CD4-positive, alpha-beta T cell treated with Interferon alpha-2 for 1 hour (primary cell): ENCODE results near the gene ZDHHC12.
"Not testable (repeated sequence)": the region's sequence is repeated elsewhere in the genome, so short reads cannot be mapped to it uniquely, and the experiment has no call there.

Source experiments
- DNase-seq, 2 donors: peaks; one replicate each; pipeline ENCODE4 v3.0.0-alpha.2; 2020 to 2022

The ZDHHC12 gene

DNA sequence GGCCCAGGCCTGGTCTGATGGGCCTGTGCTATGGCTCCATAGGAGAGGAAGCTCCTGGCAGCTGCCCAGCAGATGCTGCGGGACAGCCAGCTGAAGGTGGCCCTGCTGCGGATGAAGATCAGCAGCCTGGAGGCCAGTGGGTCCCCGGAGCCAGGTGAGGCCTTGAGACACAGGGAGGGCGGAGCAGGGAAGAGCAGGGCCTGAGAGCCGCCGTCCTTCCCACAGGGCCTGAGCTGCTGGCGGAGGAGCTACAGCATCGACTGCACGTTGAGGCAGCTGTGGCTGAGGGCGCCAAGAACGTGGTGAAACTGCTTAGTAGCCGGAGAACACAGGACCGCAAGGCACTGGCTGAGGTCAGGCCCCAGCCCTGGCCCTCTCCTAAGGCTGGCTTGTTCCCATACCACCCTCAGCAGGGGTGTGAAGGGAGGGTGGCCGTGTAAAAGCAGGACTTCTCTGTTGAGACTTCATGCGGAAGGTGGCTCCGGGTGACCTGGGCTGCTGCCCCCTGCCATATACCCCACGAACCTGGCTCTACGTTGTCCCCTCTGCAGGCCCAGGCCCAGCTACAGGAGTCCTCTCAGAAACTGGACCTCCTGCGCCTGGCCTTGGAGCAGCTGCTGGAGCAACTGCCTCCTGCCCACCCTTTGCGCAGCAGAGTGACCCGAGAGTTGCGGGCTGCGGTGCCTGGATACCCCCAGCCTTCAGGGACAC is 17.1 kb downstream of the ZDHHC12 start:
- DNase-seq = no peak

DNA sequence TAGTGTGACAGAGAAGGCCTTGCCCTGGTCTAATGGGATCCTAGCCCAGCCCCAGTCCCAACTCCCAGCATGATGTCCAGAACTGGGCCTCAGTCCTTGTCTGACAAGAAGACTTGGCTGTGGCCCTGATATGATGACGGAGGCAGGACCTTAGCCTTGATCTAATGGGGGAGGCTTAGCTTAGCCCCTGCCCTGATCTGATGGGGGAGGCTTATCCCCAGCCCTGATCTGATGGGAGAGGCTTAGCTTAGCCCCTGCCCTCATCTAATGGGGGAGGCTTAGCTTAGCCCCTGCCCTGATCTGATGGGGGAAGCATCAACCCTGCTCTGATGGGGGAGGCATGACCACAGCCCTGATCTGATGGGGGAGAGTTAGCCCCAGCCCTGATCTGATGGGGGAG is 17.9 kb downstream of the ZDHHC12 start:
- DNase-seq = no peak

DNA sequence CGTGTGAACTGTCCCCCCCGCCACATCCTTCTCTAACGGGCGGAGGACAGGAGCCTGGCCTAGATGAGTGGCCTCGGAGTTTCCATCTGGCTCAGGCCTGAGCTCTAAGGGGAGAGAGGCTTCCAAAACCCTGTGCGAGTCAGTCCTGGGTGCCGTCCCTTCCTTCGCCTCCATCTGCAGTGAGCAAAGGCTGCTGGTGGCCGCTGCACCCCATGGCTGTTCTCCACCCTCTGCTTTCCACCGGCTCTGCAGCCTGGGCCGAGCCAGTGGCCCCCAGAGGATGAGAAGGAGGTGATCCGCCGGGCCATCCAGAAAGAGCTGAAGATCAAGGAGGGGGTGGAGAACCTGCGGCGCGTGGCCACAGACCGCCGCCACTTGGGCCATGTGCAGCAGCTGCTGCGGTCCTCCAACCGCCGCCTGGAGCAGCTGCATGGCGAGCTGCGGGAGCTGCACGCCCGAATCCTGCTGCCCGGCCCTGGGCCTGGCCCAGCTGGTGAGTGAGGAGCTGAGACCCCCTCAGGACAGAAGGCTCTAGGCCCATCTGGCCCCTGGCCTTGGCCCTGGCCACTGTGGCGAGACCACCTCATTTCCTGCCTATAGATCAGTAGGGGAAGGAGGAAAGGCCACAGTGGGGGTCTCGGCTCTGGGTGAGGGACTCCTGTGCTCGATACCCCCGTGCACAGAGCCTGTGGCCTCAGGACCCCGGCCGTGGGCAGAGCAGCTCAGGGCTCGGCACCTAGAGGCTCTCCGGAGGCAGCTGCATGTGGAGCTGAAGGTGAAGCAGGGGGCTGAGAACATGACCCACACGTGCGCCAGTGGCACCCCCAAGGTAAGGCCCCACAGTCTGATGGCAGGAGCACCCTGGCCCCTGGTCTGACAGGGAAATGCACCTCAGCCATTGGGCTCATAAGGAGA is 18.6 kb downstream of the ZDHHC12 start:
- DNase-seq = no peak

DNA sequence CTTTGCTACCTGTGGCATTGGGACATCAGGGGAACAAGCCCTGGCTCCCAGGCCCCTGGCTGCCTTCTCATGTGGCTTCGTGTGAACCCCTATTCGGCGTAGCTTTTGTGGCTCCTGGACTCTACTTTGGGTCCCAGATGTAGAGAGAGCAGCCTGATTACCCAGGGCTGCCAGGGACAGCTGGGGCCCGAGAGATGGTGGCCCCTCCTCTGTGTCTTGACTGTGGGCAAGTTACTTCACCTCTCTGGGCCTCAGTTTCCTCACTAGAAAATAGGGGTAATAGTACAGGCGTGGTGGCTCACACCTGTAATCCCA is 19.6 kb downstream of the ZDHHC12 start:
- no peak for DNase-seq

GRCh38 chr9:128703616-128704355 is 20.1 kb downstream of the ZDHHC12 start:
- DNase-seq = no peak

DNA sequence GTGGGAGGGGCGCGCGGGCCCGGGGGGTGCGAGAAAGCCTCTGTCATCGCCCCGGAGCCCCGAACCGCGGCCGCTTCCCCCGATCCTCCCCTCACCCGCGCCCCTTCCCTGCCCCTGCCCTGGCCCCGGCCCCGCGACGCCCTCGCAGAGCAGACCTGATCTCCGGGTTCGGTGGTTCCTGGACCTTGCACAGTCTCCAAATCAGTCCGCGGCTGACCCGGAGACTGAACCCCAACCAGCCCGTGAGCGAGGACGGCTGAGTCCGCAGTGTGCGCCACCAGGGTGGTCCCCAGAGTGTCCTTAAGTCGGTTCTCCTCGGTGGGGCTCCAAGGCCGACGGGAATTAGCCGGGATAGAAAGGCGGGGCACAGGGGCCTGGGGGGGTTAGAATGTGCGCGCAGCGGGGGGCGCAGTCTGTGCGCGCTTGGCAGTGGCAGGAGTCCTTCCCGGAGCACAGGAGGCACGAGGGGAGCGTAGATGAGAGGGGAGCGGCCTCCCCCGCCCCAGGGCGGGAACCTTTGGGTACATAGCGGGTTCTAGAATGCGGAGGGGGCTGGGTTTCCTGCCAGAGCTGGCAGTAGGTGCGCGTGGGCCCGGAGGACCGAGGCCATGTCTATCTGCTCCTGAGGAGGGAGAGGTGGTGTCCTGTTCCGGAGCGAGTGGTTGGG is 20.8 kb downstream of the ZDHHC12 start:
- DNase-seq = peak in 1 of 2 donors; percentile 20

- peak; percentile 79 to 85 for DNase-seq
Observed at GRCh38 chr9:128702445-128702948, 21.4 kb downstream of the ZDHHC12 start, which contains the start of gene PKN3. TSS of gene PKN3 (plus strand) at chr9:128702503. CDS start at chr9:128702916, 413 bp downstream.

- no peak for DNase-seq
Observed at GRCh38 chr9:128701227-128701854, 22.6 kb downstream of the ZDHHC12 start.

- DNase-seq = not testable (repeated sequence)
Observed at GRCh38 chr9:128699096-128699795, 24.7 kb downstream of the ZDHHC12 start.

- no peak for DNase-seq
Observed at GRCh38 chr9:128696923-128697707, 26.8 kb downstream of the ZDHHC12 start.

- DNase-seq = no peak
Observed at GRCh38 chr9:128694344-128694743, 29.6 kb downstream of the ZDHHC12 start.

DNA sequence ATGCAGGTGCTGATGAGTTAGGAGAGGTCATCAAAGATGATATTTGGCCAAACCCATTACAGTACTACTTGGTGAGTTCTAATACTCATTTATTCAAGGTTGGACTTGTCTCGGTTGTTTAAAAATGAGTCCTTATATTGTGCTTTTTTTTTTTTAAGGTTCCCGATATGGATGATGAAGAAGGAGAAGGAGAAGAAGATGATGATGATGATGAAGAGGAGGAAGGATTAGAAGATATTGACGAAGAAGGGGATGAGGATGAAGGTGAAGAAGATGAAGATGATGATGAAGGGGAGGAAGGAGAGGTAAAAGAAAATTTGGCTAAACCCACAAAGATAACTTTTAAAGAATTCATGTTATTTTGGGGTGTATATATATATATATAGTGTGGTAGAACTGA is 30.2 kb downstream of the ZDHHC12 start:
- not testable (repeated sequence) for DNase-seq

DNA sequence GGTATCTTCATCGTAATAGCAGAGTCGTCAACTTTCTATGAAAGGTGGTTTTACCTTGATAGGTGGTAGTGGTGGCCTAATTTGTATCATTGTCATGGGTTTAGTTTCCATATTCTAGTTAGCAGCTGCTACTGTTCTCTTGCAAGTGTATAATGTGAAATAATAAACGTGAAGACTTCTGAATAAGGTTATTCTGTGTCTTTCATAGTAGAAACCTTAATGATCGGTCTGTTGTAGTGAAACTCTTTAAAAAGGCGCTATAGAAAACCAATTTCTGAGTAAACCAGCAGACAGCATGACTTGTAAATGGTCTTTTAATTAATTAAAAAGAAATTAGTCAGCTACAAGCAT is 33.3 kb downstream of the ZDHHC12 start:
- DNase-seq = no peak

GRCh38 chr9:128689820-128690683 is 33.9 kb downstream of the ZDHHC12 start:
- DNase-seq = peak; percentile 47 to 74

DNA sequence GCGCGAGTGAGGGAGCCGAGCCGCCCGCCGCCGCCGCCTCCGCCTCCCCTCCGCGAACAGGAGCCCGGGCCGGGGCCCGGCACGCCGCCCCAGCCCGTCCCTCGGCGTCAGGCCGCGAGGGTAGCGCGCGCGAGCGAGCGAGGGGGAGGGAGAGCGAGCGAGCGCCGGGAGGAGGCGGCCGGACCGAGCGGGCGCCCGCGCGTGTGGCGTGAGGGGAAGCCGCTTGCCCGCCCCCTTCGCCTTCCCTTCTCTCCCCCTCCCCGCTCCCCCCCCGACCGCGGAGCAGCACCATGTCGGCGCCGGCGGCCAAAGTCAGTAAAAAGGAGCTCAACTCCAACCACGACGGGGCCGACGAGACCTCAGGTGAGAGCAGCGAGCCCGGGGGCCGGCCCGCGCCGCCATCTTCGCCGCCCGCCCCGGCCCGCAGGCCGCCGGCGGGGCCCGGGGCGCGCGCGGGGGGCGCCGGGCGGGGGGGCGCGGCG is 34.6 kb downstream of the ZDHHC12 start:
- DNase-seq = peak in 1 of 2 donors; percentile 67

DNA sequence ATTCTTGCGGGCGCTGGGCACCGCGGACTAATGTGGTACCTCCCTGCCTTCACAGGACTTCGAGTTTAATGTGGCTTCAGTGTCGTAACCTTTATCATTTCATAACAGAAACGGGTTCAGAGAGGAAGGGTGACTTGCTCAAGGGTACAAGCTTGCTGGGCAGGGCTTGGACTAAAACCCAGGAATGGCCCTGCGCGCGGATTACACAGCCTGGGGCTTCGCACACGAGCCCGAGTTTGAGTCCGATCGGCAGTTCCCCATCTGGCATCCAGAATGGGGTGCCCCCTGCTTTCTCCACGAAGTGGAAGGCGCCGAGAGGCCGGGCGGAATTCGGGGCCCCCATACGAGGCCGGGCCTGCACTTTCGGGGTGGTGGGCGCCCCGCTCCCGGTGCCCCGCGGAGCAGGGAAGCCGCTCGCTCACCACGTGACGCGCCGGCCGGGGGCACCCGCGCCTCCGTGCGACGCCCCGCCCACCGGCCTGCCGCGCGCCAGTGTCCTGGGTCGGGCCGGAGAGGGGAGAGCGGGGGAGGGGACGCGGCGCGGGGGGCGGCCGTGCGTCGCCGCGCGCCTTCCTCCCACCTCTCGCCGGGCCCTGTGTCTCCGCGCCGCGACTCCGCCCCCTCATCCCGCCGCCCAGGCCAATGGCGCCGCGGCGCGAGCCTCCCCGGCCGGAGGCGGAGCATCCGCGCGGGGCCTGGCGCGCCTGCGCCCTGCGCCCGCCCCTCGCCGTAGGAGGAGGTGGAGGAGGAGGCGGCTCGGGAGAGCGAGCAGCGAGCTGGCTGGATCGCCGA is 35.2 kb downstream of the ZDHHC12 start, which contains the start of gene SET:
Gene SET (plus strand): TSS at position 722 of the 792 bp plus-strand sequence. CDS start 361 bp downstream, outside the sequence.
- peak; percentile 93 to 95 for DNase-seq

GRCh38 chr9:128687453-128687852 is 36.5 kb downstream of the ZDHHC12 start:
- DNase-seq = no peak
